Myocyte (in vitro differentiated cells): ENCODE data around the gene DDAH2. TPM values are rescaled to one million over a fixed set of nuclear protein-coding genes. Genes with fewer than 3 reads are reported as not detected.

Experiments used
- DNase-seq: peaks from one replicate; pipeline ENCODE4 v3.0.0-alpha.2; 2012; ENCODE audit warnings: low read depth
- total RNA-seq: library from RNA; depleted of rRNA; stranded (reverse); fragments of >200 nt; gene quantifications from 2 replicates; pipeline ENCODE4 v1.2.3, GENCODE V29; 2014

The DDAH2 gene
- total RNA-seq, 1 donor from 2014 or later = 120 TPM

GRCh38 chr6:31733734-31734133 is 4.6 kb upstream of the DDAH2 start:
- no peak for DNase-seq

DNA sequence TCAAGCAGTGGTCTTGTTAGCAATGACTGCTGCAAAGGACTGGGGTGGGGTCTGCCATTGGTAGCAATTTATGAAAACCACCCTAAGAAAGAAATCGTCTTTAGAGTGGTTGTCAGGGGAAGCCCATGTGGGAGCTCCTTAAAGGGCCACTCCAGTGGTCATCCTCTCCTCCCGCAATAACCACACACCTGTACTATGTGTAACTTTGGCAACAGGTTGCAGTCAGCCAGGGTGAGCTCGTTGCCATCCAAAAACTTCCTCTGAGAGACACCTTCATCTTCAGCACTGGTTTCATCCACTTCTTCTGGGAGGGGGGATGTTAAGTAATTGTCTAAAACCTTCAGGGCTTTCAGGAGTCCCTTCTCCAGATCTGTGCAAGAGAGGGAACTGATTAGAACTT is 2.9 kb upstream of the DDAH2 start:
- no peak for DNase-seq

DNA sequence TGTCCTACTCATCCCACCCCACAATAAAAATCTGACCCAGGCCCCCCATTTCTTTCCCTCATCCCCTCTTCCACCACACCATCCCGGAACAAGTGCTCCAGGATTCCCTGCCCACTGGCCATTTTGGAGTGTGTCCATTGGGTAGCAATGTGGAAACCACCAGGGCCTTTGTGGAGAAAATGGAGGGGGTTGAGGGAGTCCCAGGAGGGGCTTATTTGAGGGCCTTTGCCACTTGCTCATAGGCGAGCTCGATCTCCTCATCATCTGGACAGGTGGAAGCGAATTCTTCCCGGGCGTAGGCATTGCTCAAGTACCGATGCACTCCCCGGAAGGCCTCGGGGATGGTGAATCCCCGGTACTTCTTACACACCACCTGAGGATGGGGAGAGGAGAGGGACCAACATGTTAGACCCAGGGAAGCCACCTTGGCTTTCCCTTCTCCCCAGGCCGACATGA is 1.6 kb upstream of the DDAH2 start:
- no peak for DNase-seq

- peak; percentile 89 for DNase-seq
Measured at GRCh38 chr6:31729979-31730630, 1.0 kb upstream of the DDAH2 start.

DNA sequence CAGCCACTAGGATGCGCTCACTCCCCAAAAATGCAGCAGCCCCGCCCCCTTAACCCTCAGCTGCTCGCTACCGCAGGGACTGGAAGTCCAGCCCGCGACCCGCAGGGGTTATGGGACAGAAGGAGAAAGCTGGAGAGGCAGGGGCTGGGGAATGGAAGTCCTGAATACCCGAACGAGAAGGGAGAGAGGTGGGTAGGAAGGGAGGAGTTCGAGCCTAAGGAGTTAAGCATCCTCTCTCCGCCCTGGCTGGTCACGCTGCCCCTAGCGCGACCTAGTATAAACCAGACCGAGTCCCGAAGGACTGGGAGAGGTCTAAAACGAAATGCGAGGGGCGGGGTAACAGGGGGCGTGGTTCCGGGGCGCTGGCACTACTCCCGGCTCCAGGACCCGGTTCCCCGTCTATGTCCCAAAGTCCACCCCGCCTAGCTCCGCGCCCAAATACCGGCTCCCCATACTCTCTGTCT is 448 bp upstream of the DDAH2 start:
- DNase-seq = peak; percentile 94

DNA sequence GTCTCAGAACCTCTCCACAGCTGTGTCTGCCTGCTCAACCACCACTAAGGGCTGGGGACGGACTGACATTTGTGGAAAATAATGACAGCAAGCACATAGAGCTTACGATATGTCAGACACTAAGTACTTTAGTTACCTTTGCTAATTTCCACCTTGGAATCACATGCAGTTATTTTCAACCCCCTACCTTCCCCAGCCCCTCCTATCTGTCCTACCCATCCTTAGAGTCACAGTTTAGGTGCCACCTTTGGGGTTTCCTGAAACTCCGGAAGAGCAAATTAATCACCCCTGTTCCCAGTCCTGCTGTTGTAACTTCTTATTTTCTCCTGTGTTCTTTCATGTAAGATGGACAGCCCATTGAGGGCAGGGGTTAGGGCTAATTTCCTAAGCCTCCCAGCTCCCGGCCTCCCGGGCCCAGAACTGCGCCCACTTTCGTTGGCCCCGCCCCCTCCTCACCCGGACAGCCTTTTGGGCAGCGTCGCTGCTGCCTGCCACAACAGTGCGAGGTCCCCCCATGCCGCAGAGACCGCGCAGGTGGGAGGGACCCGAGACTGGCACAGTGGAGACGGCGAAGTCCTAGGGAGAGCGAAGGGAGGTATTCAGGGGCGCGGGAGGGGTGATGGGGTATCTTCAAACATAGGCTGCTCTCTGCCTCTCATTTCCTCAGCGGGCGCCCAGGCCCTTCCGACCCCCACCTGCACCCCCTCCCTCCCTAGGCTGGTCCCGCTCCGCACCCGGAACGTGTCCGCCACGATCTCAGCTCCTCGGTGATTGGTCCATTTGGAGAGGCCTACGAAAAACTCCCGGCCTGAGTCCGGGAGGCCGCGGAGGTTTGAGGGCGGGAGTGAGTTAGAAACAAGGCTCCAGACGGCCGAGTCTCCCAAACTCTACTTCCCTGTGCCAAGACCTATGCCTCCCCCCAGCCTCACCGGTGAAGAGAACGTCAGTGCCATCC is 1.1 kb downstream of the DDAH2 start:
- DNase-seq = no peak

DNA sequence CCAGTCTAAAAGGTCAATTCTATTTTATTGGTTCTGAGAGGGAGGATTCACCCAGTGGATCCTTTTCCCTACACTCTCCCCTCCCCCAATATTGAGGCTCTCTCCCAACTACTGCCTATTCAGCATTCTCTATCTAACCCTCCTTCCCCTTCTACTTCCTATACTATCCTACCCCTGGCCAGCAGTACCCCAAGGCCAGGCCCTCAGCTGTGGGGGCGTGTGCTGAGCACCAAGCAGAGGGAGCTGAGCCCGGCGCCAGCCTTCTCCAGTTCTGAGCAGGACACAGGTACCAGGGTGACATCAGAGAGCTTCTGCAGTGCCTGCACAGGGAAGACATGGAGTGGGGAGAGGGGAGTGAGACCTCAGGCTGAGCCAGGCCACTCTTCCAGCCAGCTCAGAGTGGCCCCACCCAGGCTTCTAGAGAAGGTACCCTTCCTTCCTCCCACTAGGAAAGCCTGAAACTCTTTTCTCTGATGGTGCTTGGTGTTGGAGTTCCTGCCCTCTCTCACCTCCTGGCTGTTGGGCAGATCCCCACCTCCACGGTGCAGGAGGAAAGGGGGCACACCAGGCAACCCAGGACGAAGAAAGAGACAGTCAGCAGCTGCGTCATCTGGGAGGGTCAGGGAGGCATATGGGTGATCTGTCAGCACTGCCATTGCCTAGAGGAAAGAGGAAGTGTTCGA is 1.9 kb downstream of the DDAH2 start:
- DNase-seq = no peak

GRCh38 chr6:31725502-31726350 is 3.4 kb downstream of the DDAH2 start:
- no peak for DNase-seq

DNA sequence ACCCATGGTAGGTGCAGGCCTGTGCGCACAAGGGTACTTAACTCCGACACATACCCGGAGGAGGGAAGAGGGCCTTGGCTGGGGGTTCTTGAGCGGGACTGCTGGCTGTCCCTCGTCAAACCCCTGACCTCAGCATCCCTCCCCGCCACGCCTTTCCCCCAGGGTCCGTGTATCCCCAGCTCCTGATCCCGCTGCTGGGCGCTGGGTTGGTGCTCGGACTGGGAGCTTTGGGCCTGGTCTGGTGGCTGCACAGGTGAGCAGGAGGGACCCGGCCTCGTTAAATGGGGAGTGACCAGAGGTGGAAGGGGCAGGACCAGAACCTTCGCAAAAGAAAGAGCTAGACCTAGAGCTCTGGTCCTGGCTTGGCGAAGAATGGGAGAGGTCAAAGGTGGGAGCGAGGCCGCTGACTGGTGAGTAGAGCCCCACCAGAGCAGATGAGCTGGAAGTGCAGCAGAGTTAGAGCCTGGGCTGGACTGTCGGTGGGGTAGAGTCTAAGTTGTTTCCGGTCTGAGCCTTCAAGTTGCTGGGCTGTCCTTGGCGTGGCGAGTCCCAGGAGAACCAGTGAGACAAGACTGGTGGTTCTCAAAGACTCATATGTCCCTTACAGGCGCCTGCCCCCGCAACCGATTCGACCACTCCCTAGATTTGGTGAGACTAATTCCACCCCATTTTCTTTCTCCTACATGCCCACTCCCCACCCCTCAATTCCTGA is 5.0 kb downstream of the DDAH2 start:
- no peak for DNase-seq

- no peak for DNase-seq
Measured at GRCh38 chr6:31723245-31723979, 5.7 kb downstream of the DDAH2 start, which contains the start of gene MPIG6B. Gene MPIG6B (plus strand): TSS chr6:31723373. CDS start chr6:31723384, 11 bp downstream.

GRCh38 chr6:31722173-31722572 is 6.9 kb downstream of the DDAH2 start:
- no peak for DNase-seq

GRCh38 chr6:31721351-31722020 is 7.6 kb downstream of the DDAH2 start, which contains the start of gene LY6G6C:
Gene LY6G6C (minus strand): TSS chr6:31721746. CDS start chr6:31721679, 67 bp downstream.
- no peak for DNase-seq

- no peak for DNase-seq
Measured at GRCh38 chr6:31720196-31720770, 8.8 kb downstream of the DDAH2 start.

- DNase-seq = no peak
Measured at GRCh38 chr6:31719001-31719400, 10.1 kb downstream of the DDAH2 start.

GRCh38 chr6:31718265-31718664 is 10.8 kb downstream of the DDAH2 start:
- no peak for DNase-seq

GRCh38 chr6:31717499-31718222 is 11.4 kb downstream of the DDAH2 start:
- no peak for DNase-seq
